ENCODE measurements around the gene TMEM266. TPM values are rescaled to one million over a fixed set of nuclear protein-coding genes. Genes with fewer than 3 reads are reported as not detected.
A peak's percentile ranks its signal among the peaks of the same experiment; 100 is the strongest.

Gene TMEM266
- total and polyA plus RNA-seq, 5 donors from 2014 or later: 0.08 to 0.25 (median 0.21) TPM

GRCh38 chr15:76245072-76245610 lies 185.4 kb downstream of the TMEM266 start:
- DNase-seq (no peak), ATAC-seq (ENCODE audit: low read depth in 2 of 2) (no peak)
- no peaks in the 10 kb centered on the region for H3K9me3 Mint-ChIP-seq
- H3K4me3 ChIP-seq (ENCODE audit: low read depth, low read length): no peak overlapping the region
- no peaks in the 10 kb centered on the region for H3K27me3 ChIP-seq (ENCODE audit: control insufficient read depth, insufficient read depth, low read length)
- peaks cover 9% of the 10 kb centered on the region for H3K36me3 Mint-ChIP-seq
- peaks cover 2% of the 10 kb centered on the region for H3K36me3 ChIP-seq (ENCODE audit: control insufficient read depth, insufficient read depth, low read length)
- no peaks in the 10 kb centered on the region for H3K27me3 Mint-ChIP-seq
- H3K4me1 Mint-ChIP-seq: peaks cover 0 to 14% (median 3%) of the 10 kb centered on the region in 4 donors
- no peaks in the 10 kb centered on the region for H3K9me3 ChIP-seq (ENCODE audit: control insufficient read depth in 2 of 2, low read length in 2 of 2)
- no peak overlapping the region for H3K27ac ChIP-seq (ENCODE audit: insufficient read depth, low read length, poor library complexity, severe bottlenecking)
- H3K27ac Mint-ChIP-seq: peak overlapping the region in 1 of 3 donors; percentile 22
- H3K4me1 ChIP-seq (ENCODE audit: control insufficient read depth, insufficient read depth, low read length, poor library complexity, severe bottlenecking): no peaks in the 10 kb centered on the region
- H3K4me3 Mint-ChIP-seq: no peak overlapping the region

- Mint-ChIP-seq H3K9me3 (no peaks in the 10 kb centered on the region), H3K27me3 (no peaks in the 10 kb centered on the region), H3K27ac (no peak overlapping the region), H3K36me3 (no peaks in the 10 kb centered on the region), H3K4me1 (peaks cover 0 to 9% (median 4%) of the 10 kb centered on the region in 4 donors), H3K4me3 (no peak overlapping the region)
- Histone ChIP-seq H3K4me1 (ENCODE audit: control insufficient read depth, insufficient read depth, low read length, poor library complexity, severe bottlenecking) (no peaks in the 10 kb centered on the region), H3K9me3 (ENCODE audit: control insufficient read depth in 2 of 2, low read length in 2 of 2) (no peaks in the 10 kb centered on the region), H3K4me3 (ENCODE audit: low read depth, low read length) (no peak overlapping the region), H3K27ac (ENCODE audit: insufficient read depth, low read length, poor library complexity, severe bottlenecking) (no peak overlapping the region), H3K27me3 (ENCODE audit: control insufficient read depth, insufficient read depth, low read length) (no peaks in the 10 kb centered on the region), H3K36me3 (ENCODE audit: control insufficient read depth, insufficient read depth, low read length) (peaks cover 4% of the 10 kb centered on the region)
- ATAC-seq (ENCODE audit: low read depth in 2 of 2): no peak
- no peak for DNase-seq
Measured at GRCh38 chr15:76251717-76252116, 191.9 kb downstream of the TMEM266 start.

DNA sequence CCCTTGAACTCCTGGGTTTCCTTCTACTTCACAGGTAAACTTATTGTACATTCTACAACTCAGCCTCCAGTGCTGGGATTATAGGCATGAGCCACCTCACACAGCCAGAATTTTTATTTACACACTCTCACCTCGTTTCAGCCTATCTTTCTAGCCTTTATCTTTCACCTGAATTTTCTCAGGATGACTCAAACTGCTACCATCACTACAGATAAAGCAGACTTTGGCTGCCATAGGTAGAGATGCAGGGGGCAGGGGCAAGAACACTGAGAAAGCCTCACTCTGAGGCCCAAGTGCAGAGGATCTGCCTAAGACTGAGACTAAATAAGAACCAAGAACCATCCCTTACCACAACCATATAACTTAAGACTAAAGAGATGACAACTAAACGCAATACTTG lies 192.5 kb downstream of the TMEM266 start:
- Mint-ChIP-seq H3K36me3 (no peaks in the 10 kb centered on the region), H3K9me3 (no peaks in the 10 kb centered on the region), H3K4me1 (peaks cover 0 to 9% (median 4%) of the 10 kb centered on the region in 4 donors), H3K27me3 (no peaks in the 10 kb centered on the region), H3K4me3 (no peak overlapping the region), H3K27ac (no peak overlapping the region)
- Histone ChIP-seq H3K9me3 (ENCODE audit: control insufficient read depth in 2 of 2, low read length in 2 of 2) (no peaks in the 10 kb centered on the region), H3K27me3 (ENCODE audit: control insufficient read depth, insufficient read depth, low read length) (no peaks in the 10 kb centered on the region), H3K4me3 (ENCODE audit: low read depth, low read length) (no peak overlapping the region), H3K27ac (ENCODE audit: insufficient read depth, low read length, poor library complexity, severe bottlenecking) (no peak overlapping the region), H3K36me3 (ENCODE audit: control insufficient read depth, insufficient read depth, low read length) (peaks cover 4% of the 10 kb centered on the region), H3K4me1 (ENCODE audit: control insufficient read depth, insufficient read depth, low read length, poor library complexity, severe bottlenecking) (no peaks in the 10 kb centered on the region)
- ATAC-seq (ENCODE audit: low read depth in 2 of 2) (no peak), DNase-seq (peak in 1 of 3 donors; percentile 17)

DNA sequence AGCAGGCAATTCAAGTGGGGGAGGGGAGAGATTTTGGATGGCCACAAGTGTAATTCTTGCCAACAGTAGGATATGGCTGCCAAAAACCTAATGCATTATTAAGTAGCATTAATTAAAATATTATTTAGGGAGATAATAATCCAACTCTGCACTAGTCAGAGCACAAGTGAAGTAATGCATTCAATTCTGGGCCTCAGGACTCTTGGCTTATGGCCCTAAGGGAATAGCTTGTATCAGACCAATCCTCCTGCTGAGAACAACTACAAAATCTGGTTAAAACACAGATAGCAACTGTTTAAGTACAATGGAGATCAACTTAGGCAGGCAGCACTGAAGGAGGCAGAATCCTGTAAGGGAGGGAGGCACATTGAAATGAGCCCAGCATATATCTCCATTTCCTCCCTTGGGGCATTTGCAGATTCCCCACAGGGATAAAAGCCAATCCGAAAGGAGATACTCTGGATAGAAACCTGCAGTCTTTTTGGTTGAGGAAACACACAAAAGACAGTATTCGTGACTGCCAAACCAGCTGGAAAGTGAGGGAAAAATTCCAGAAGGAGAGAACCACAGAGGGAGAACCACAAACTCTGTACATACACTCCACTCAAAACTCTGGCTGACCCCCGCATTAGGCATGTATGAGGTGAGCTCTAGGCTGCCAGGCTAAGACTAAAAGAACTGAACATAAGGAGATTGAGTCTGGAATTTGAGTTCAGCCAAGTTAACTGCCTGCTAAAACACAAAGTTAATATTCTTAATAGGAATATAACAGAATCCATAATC lies 194.1 kb downstream of the TMEM266 start:
- H3K27ac Mint-ChIP-seq: no peak overlapping the region
- Histone ChIP-seq H3K27ac (ENCODE audit: insufficient read depth, low read length, poor library complexity, severe bottlenecking) (no peak overlapping the region), H3K4me1 (ENCODE audit: control insufficient read depth, insufficient read depth, low read length, poor library complexity, severe bottlenecking) (no peaks in the 10 kb centered on the region), H3K27me3 (ENCODE audit: control insufficient read depth, insufficient read depth, low read length) (no peaks in the 10 kb centered on the region), H3K4me3 (ENCODE audit: low read depth, low read length) (no peak overlapping the region), H3K36me3 (ENCODE audit: control insufficient read depth, insufficient read depth, low read length) (peaks cover 6% of the 10 kb centered on the region), H3K9me3 (ENCODE audit: control insufficient read depth in 2 of 2, low read length in 2 of 2) (no peaks in the 10 kb centered on the region)
- H3K4me3 Mint-ChIP-seq: no peak overlapping the region
- peaks cover 3% of the 10 kb centered on the region for H3K36me3 Mint-ChIP-seq
- no peaks in the 10 kb centered on the region for H3K27me3 Mint-ChIP-seq
- DNase-seq (no peak), ATAC-seq (ENCODE audit: low read depth in 2 of 2) (no peak)
- peaks cover 0 to 1% (median 0%) of the 10 kb centered on the region in 7 donors for H3K9me3 Mint-ChIP-seq
- H3K4me1 Mint-ChIP-seq: peaks cover 0 to 9% (median 2%) of the 10 kb centered on the region in 4 donors

Other genes with a start within 250 kb of the TMEM266 start
- gene UBE2Q2, start 216.5 kb upstream of the TMEM266 start, total RNA-seq: 29.5 TPM
- 10 to 100 TPM; 27.8 to 32.5 (median 29.7) TPM for gene UBE2Q2, start 216.5 kb upstream of the TMEM266 start, polyA plus RNA-seq
- 11.3 TPM for gene FBXO22, start 156.1 kb upstream of the TMEM266 start, total RNA-seq
- gene FBXO22, start 156.1 kb upstream of the TMEM266 start, polyA plus RNA-seq: 10 to 100 TPM; 19.5 to 27.3 (median 20.5) TPM
- not detected for gene NRG4, start 47.6 kb upstream of the TMEM266 start, total RNA-seq
- gene NRG4, start 47.6 kb upstream of the TMEM266 start, polyA plus RNA-seq: not detected